Stimulated activated CD8-positive, alpha-beta memory T cell treated with anti-CD3 and anti-CD28 coated beads, Interleukin-7, amount 100 ng/mL, for 1 hour (primary cell): ENCODE data around the gene RSPH6A.

Experiments
- DNase-seq, 2 donors: peaks; one replicate each; pipeline ENCODE4 v3.0.0-alpha.2; 2020; ENCODE audit warnings: low read depth in 2 of 2

The RSPH6A gene

GRCh38 chr19:45814851-45815480 lies at the start of gene RSPH6A:
TSS of gene RSPH6A (minus strand) at chr19:45815308. CDS start at chr19:45815176, 132 bp downstream.
- no peak for DNase-seq

GRCh38 chr19:45864629-45865082 lies 49.5 kb upstream of the RSPH6A start:
- no peak for DNase-seq

GRCh38 chr19:45863840-45864628 lies 48.9 kb upstream of the RSPH6A start, which contains the start of gene FOXA3:
TSS of gene FOXA3 (plus strand) at chr19:45864326. CDS start at chr19:45864457, 131 bp downstream.
- no peak for DNase-seq

GRCh38 chr19:45863335-45863839 lies 48.3 kb upstream of the RSPH6A start:
- no peak for DNase-seq

- peak; percentile 94 to 96 for DNase-seq
Observed at GRCh38 chr19:45862564-45863334, 47.6 kb upstream of the RSPH6A start, which contains the start of gene SYMPK. TSS of gene SYMPK (minus strand) at chr19:45863147. CDS start at chr19:45854495, 8,652 bp downstream.

GRCh38 chr19:45862271-45862563 lies 47.1 kb upstream of the RSPH6A start:
- DNase-seq: no peak

- DNase-seq: no peak
Observed at GRCh38 chr19:45860359-45861259, 45.5 kb upstream of the RSPH6A start.

GRCh38 chr19:45854167-45854778 lies 39.2 kb upstream of the RSPH6A start:
- no peak for DNase-seq

- no peak for DNase-seq
Observed at GRCh38 chr19:45852983-45853382, 37.9 kb upstream of the RSPH6A start.

GRCh38 chr19:45852145-45852750 lies 37.1 kb upstream of the RSPH6A start:
- DNase-seq: no peak

- no peak for DNase-seq
Observed at GRCh38 chr19:45848922-45849321, 33.8 kb upstream of the RSPH6A start.

- DNase-seq: no peak
Observed at GRCh38 chr19:45847663-45848062, 32.6 kb upstream of the RSPH6A start.

GRCh38 chr19:45842198-45842597 lies 27.1 kb upstream of the RSPH6A start:
- no peak for DNase-seq

- no peak for DNase-seq
Observed at GRCh38 chr19:45834970-45835369, 19.9 kb upstream of the RSPH6A start.

GRCh38 chr19:45828945-45829344 lies 13.8 kb upstream of the RSPH6A start:
- DNase-seq: no peak

GRCh38 chr19:45828523-45828922 lies 13.4 kb upstream of the RSPH6A start:
- DNase-seq: no peak

GRCh38 chr19:45827459-45828093 lies 12.5 kb upstream of the RSPH6A start:
- no peak for DNase-seq

GRCh38 chr19:45826934-45827333 lies 11.8 kb upstream of the RSPH6A start:
- no peak for DNase-seq
